ENCODE measurements around the gene OLA1.

GRCh38 chr2:174202188-174202587 is 46.1 kb downstream of the OLA1 start:
- TF ChIP-seq CTCF (IDR thresholded peaks at IDR 0.05), result no peak
- TF ChIP-seq POLR2AphosphoS5 (IDR thresholded peaks at IDR 0.05; ENCODE audit: low read depth, low read length), result no peak
